B cell (primary cell): ENCODE data around the gene EPB41L5. TPM values are rescaled to one million over a fixed set of nuclear protein-coding genes. Genes with fewer than 3 reads are reported as not detected.

Experiments used
- polyA plus RNA-seq: library from polyadenylated mRNA; depleted of rRNA; stranded (reverse); fragments of >200 nt; gene quantifications from 2 replicates; pipeline ENCODE4 v1.2.3, GENCODE V29; 2012
- small RNA-seq: library from RNA; depleted of rRNA; stranded (forward); fragments of <200 nt; gene quantifications from one replicate; pipeline ENCODE3, GENCODE V24; 2012; ENCODE audit warnings: low replicate concordance, low read depth; ENCODE audit not compliant: insufficient read length
- total RNA-seq, 2 donors: library from RNA; stranded (reverse); fragments of 120-200 nt in 1 of 2; gene quantifications; 1 replicate in 1 of 2; 2 replicates in 1 of 2; pipeline versions ENCODE4 v1.2.3 to v1.2.4, GENCODE V29; 2013 to 2022

Gene EPB41L5
- total and polyA plus RNA-seq, 2 donors (not counting 1 experiment from before 2014, with no cell fraction given) = 3.9 to 14.0 TPM

Small RNA genes lying within 50 kb of the gene (small RNA-seq; reads per million reads assigned to genes)
- not detected for gene MTND4LP14
- gene RF00019 = not detected

Other genes starting within 250 kb of the EPB41L5 start
- gene TMEM185B, start 210.3 kb downstream of the EPB41L5 start, total RNA-seq = 29.6 TPM in 2 replicates
- gene TMEM185B, start 210.3 kb downstream of the EPB41L5 start, polyA plus RNA-seq = 36.4 and 38.7 TPM in 2 replicates
- gene RALB, start 239.8 kb downstream of the EPB41L5 start, total RNA-seq = 35.9 and 36.7 TPM in 2 replicates
- gene RALB, start 239.8 kb downstream of the EPB41L5 start, polyA plus RNA-seq = 19.3 and 31.0 TPM in 2 replicates